GM23338 (cell line): ENCODE data around the gene GYS2. TPM values are rescaled to one million over a fixed set of nuclear protein-coding genes. Genes with fewer than 3 reads are reported as not detected.

ENCODE experiments used
- ATAC-seq: fragments of 200-7000 bp; cut with Tn5 transposase; 3 replicates; pipeline ENCODE4 v1.9.1; 2020
- DNase-seq: peaks from one replicate; pipeline ENCODE4 v3.0.0-alpha.2; 2015; ENCODE audit warnings: low spot score
- H2AFZ ChIP-seq: fragments of 200-600 bp; sonication (generic); 2 replicates; pipeline ENCODE4 v1.8.0; 2016; ENCODE audit warnings: antibody characterized with exemption, mild to moderate bottlenecking, moderate library complexity
- H3F3A ChIP-seq: fragments of 200-600 bp; sonication (generic); replicated peaks from 2 replicates; pipeline ENCODE4 v1.8.0; 2017; ENCODE audit warnings: antibody characterized with exemption, mixed run types, low read depth
- H3K27ac ChIP-seq: fragments of 200-600 bp; sonication (generic); 2 replicates; pipeline ENCODE4 v1.6.1; 2016; ENCODE audit warnings: low read depth
- H3K27me3 ChIP-seq: fragments of 200-600 bp; sonication (generic); 2 replicates; pipeline ENCODE4 v1.8.0; 2016; ENCODE audit warnings: mild to moderate bottlenecking, mixed run types, moderate library complexity; ENCODE audit not compliant: insufficient read depth
- H3K36me3 ChIP-seq: fragments of 200-600 bp; sonication (generic); 2 replicates; pipeline ENCODE4 v1.8.0; 2016; ENCODE audit warnings: mild to moderate bottlenecking; ENCODE audit not compliant: insufficient read depth
- H3K4me1 ChIP-seq: fragments of 200-600 bp; sonication (generic); 2 replicates; pipeline ENCODE4 v1.8.0; 2016; ENCODE audit warnings: mild to moderate bottlenecking, moderate library complexity; ENCODE audit not compliant: insufficient read depth
- H3K4me2 ChIP-seq: fragments of 200-600 bp; sonication (generic); 2 replicates; pipeline ENCODE4 v1.7.1; 2017; ENCODE audit warnings: mixed run types
- H3K4me3 ChIP-seq: fragments of 200-600 bp; sonication (generic); 2 replicates; pipeline ENCODE4 v1.6.1; 2016; ENCODE audit warnings: mixed run types
- H3K79me2 ChIP-seq: fragments of 200-600 bp; sonication (generic); replicated peaks from 2 replicates; pipeline ENCODE4 v1.8.0; 2017; ENCODE audit warnings: mild to moderate bottlenecking; ENCODE audit not compliant: insufficient read depth
- H3K9me2 ChIP-seq: fragments of 200-600 bp; sonication (generic); 2 replicates; pipeline ENCODE4 v1.8.0; 2017; ENCODE audit not compliant: insufficient read depth
- H4K20me1 ChIP-seq: fragments of 200-600 bp; sonication (generic); replicated peaks from 2 replicates; pipeline ENCODE4 v1.8.0; 2017; ENCODE audit warnings: mild to moderate bottlenecking; ENCODE audit not compliant: insufficient read depth
- H3K27ac Mint-ChIP-seq: 2 replicates; pipeline ENCODE4 v1.8.0; 2020; ENCODE audit warnings: inconsistent platforms, mild to moderate bottlenecking, moderate library complexity, mixed read lengths
- H3K27me3 Mint-ChIP-seq: 3 replicates; pipeline ENCODE4 v1.8.0; 2022; ENCODE audit warnings: low read depth, mild to moderate bottlenecking, moderate library complexity, mixed read lengths, inconsistent platforms; ENCODE audit not compliant: insufficient read depth, poor library complexity
- H3K36me3 Mint-ChIP-seq: 3 replicates; pipeline ENCODE4 v1.8.0; 2021; ENCODE audit warnings: low read depth, mild to moderate bottlenecking, inconsistent platforms, moderate library complexity, mixed read lengths
- H3K4me1 Mint-ChIP-seq: 3 replicates; pipeline ENCODE4 v1.8.0; 2020; ENCODE audit warnings: mild to moderate bottlenecking, inconsistent platforms, mixed read lengths
- H3K4me3 Mint-ChIP-seq: 3 replicates; pipeline ENCODE4 v1.8.0; 2021; ENCODE audit warnings: moderate library complexity, mild to moderate bottlenecking, inconsistent platforms, mixed read lengths
- H3K9me3 Mint-ChIP-seq: 3 replicates; pipeline ENCODE4 v1.8.0; 2020; ENCODE audit warnings: moderate library complexity, mild to moderate bottlenecking, inconsistent platforms, mixed read lengths
- EZH2phosphoT487 ChIP-seq: fragments of 200-600 bp; sonication (generic); IDR thresholded peaks from one replicate; pipeline ENCODE4 v1.8.1; 2018; ENCODE audit warnings: antibody characterized with exemption; ENCODE audit not compliant: unreplicated experiment
- JUNB ChIP-seq: IDR thresholded peaks from one replicate; pipeline ENCODE4 v1.6.1; 2016; ENCODE audit warnings: antibody characterized with exemption; ENCODE audit not compliant: unreplicated experiment
- NANOG ChIP-seq: IDR thresholded peaks from 2 replicates; pipeline ENCODE4 v1.6.1; 2016; ENCODE audit warnings: antibody characterized with exemption, borderline replicate concordance
- STAT1 ChIP-seq: IDR thresholded peaks from one replicate; pipeline ENCODE4 v1.6.1; 2016; ENCODE audit warnings: antibody characterized with exemption; ENCODE audit not compliant: unreplicated experiment
- ZNF114 ChIP-seq: fragments of 250-450 bp; sonication (Bioruptor Pico); IDR thresholded peaks from 2 replicates; pipeline ENCODE4 v1.5.0; 2020; ENCODE audit warnings: mild to moderate bottlenecking, moderate library complexity
- ZNF331 ChIP-seq: fragments of 250-450 bp; sonication (Bioruptor Pico); IDR thresholded peaks from 2 replicates; pipeline ENCODE4 v1.5.0; 2020; ENCODE audit warnings: low read depth, mild to moderate bottlenecking, moderate library complexity
- polyA plus RNA-seq: library from polyadenylated mRNA; unstranded; fragments of >200 nt; fragmentation: Nextera tagmentation; extraction: Ambion mirVana; gene quantifications from 2 replicates; pipeline ENCODE4 v1.2.1, GENCODE V29; 2016
- total RNA-seq: library from RNA; depleted of rRNA; stranded (reverse); fragments of >200 nt; shearing (Covaris generic); gene quantifications from 2 replicates; pipeline ENCODE4 v1.2.3, GENCODE V29; 2014
- TF ChIP-seq, protein P1 (sequence below): fragments of 250-450 bp; sonication (Bioruptor Pico); IDR thresholded peaks from 2 replicates; pipeline ENCODE4 v1.5.0; 2020; ENCODE audit warnings: mild to moderate bottlenecking, moderate library complexity
- TF ChIP-seq, protein P2 (sequence below): IDR thresholded peaks from one replicate; pipeline ENCODE4 v1.6.1; 2018; ENCODE audit warnings: antibody characterized with exemption; ENCODE audit not compliant: unreplicated experiment
- TF ChIP-seq, protein P3 (sequence below), 2 experiments: fragments of 200-600 bp in 1 of 2; sonication (generic) in 1 of 2; conservative IDR thresholded peaks; 2 replicates each; pipeline versions ENCODE4 v1.5.1 to v1.6.1; 2016 to 2017; ENCODE audit warnings: antibody characterized with exemption in 2 of 2, low read depth in 2 of 2, mild to moderate bottlenecking in 2 of 2, moderate library complexity in 1 of 2

GYS2 gene
- total and polyA plus RNA-seq, 2 experiments from 2014 or later, result not detected

DNA sequence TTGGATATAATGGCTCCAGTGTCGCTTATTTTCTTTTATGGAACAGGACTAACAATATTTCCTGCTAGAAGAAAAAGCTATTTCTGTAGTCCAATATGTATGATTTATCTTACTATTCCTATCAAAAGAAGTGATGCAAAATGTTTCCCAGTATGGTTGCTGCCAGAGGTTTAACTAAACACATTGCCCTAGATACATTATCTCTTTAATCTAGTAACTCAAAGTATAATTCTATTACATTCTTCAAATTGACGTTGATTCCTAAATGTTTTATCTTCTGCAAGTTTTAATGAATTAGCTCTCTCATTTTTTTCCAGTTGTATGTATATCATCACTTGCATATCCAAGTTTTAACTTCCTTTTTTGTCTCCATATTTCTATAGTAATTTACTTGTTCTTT is 28.2 kb downstream of the GYS2 start:
- no peak overlapping the region for H3K4me2 ChIP-seq
- Mint-ChIP-seq H3K4me1 (peaks cover 3% of the 10 kb centered on the region; the same call in 1 of the 3 replicates), H3K27me3 (no peaks in the 10 kb centered on the region), H3K27ac (no peak overlapping the region), H3K4me3 (no peak overlapping the region), H3K9me3 (no peaks in the 10 kb centered on the region), H3K36me3 (no peaks in the 10 kb centered on the region)
- no peak for TF ChIP-seq ZNF114 (CRISPR knock-in tag)
- TF ChIP-seq, protein P1, sequence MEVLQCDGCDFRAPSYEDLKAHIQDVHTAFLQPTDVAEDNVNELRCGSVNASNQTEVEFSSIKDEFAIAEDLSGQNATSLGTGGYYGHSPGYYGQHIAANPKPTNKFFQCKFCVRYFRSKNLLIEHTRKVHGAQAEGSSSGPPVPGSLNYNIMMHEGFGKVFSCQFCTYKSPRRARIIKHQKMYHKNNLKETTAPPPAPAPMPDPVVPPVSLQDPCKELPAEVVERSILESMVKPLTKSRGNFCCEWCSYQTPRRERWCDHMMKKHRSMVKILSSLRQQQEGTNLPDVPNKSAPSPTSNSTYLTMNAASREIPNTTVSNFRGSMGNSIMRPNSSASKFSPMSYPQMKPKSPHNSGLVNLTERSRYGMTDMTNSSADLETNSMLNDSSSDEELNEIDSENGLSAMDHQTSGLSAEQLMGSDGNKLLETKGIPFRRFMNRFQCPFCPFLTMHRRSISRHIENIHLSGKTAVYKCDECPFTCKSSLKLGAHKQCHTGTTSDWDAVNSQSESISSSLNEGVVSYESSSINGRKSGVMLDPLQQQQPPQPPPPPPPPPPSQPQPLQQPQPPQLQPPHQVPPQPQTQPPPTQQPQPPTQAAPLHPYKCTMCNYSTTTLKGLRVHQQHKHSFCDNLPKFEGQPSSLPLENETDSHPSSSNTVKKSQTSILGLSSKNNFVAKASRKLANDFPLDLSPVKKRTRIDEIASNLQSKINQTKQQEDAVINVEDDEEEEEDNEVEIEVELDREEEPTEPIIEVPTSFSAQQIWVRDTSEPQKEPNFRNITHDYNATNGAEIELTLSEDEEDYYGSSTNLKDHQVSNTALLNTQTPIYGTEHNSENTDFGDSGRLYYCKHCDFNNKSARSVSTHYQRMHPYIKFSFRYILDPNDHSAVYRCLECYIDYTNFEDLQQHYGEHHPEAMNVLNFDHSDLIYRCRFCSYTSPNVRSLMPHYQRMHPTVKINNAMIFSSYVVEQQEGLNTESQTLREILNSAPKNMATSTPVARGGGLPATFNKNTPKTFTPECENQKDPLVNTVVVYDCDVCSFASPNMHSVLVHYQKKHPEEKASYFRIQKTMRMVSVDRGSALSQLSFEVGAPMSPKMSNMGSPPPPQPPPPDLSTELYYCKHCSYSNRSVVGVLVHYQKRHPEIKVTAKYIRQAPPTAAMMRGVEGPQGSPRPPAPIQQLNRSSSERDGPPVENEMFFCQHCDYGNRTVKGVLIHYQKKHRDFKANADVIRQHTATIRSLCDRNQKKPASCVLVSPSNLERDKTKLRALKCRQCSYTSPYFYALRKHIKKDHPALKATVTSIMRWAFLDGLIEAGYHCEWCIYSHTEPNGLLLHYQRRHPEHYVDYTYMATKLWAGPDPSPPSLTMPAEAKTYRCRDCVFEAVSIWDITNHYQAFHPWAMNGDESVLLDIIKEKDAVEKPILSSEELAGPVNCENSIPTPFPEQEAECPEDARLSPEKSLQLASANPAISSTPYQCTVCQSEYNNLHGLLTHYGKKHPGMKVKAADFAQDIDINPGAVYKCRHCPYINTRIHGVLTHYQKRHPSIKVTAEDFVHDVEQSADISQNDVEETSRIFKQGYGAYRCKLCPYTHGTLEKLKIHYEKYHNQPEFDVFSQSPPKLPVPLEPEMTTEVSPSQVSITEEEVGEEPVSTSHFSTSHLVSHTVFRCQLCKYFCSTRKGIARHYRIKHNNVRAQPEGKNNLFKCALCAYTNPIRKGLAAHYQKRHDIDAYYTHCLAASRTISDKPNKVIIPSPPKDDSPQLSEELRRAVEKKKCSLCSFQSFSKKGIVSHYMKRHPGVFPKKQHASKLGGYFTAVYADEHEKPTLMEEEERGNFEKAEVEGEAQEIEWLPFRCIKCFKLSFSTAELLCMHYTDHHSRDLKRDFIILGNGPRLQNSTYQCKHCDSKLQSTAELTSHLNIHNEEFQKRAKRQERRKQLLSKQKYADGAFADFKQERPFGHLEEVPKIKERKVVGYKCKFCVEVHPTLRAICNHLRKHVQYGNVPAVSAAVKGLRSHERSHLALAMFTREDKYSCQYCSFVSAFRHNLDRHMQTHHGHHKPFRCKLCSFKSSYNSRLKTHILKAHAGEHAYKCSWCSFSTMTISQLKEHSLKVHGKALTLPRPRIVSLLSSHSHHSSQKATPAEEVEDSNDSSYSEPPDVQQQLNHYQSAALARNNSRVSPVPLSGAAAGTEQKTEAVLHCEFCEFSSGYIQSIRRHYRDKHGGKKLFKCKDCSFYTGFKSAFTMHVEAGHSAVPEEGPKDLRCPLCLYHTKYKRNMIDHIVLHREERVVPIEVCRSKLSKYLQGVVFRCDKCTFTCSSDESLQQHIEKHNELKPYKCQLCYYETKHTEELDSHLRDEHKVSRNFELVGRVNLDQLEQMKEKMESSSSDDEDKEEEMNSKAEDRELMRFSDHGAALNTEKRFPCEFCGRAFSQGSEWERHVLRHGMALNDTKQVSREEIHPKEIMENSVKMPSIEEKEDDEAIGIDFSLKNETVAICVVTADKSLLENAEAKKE (CRISPR knock-in tag), result no peak
- TF ChIP-seq STAT1, result no peak
- H4K20me1 ChIP-seq, result no peaks in the 10 kb centered on the region
- no peaks in the 10 kb centered on the region for H3K36me3 ChIP-seq
- H3K27me3 ChIP-seq, result no peaks in the 10 kb centered on the region
- H3K9me2 ChIP-seq, result no peaks in the 10 kb centered on the region
- DNase-seq (no peak), ATAC-seq (no peak)
- no peak overlapping the region for H2AFZ ChIP-seq
- no peak overlapping the region for H3K4me3 ChIP-seq
- H3K27ac ChIP-seq, result no peak overlapping the region
- no peaks in the 10 kb centered on the region for H3F3A ChIP-seq
- H3K4me1 ChIP-seq, result no peaks in the 10 kb centered on the region
- no peaks in the 10 kb centered on the region for H3K79me2 ChIP-seq

DNA sequence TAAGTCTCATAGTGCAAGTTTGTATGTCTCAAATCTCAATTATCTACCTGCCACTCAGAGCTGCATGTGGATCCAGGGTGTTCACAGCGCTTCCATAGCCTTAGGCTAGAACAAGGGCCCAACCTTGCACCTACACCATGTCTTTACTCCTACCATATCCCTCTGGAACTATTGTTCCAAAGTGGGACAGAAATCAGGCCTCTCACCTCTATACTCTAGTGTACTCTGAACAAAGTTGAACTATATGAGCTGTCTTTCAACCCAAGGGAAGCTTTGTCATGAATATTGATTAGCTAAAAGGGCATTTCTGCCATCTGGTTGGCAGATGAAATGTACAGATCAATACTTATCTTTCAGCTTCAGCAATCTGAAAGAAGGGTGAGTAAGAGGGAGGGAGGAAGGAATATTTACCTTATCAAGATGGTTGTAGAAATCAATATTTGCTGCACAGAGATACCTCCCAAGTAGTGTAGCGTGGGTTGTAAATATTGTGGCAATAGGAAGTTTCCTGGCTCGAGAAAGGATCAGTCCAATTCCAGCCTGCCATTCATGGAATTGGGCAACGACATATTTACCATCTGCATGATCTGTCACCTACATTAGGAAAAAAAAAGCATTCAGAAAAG is 30.8 kb downstream of the GYS2 start:
- Histone ChIP-seq H3F3A (no peaks in the 10 kb centered on the region), H3K4me3 (no peak overlapping the region), H3K79me2 (no peaks in the 10 kb centered on the region), H3K27ac (no peak overlapping the region), H3K4me2 (no peak overlapping the region), H3K36me3 (no peaks in the 10 kb centered on the region), H4K20me1 (no peaks in the 10 kb centered on the region), H3K27me3 (no peaks in the 10 kb centered on the region), H2AFZ (no peak overlapping the region), H3K9me2 (no peaks in the 10 kb centered on the region), H3K4me1 (no peaks in the 10 kb centered on the region)
- H3K4me3 Mint-ChIP-seq, result no peak overlapping the region
- no peak for ATAC-seq
- no peaks in the 10 kb centered on the region for H3K9me3 Mint-ChIP-seq
- DNase-seq, result no peak
- no peaks in the 10 kb centered on the region for H3K36me3 Mint-ChIP-seq
- no peak overlapping the region for H3K27ac Mint-ChIP-seq
- H3K27me3 Mint-ChIP-seq, result no peaks in the 10 kb centered on the region
- H3K4me1 Mint-ChIP-seq, result peaks cover 3% of the 10 kb centered on the region; the same call in 1 of the 3 replicates
- TF ChIP-seq JUNB (no peak), ZNF114 (CRISPR knock-in tag) (no peak), NANOG (no peak), STAT1 (no peak), EZH2phosphoT487 (no peak), ZNF331 (no peak)
- TF ChIP-seq, protein P2, sequence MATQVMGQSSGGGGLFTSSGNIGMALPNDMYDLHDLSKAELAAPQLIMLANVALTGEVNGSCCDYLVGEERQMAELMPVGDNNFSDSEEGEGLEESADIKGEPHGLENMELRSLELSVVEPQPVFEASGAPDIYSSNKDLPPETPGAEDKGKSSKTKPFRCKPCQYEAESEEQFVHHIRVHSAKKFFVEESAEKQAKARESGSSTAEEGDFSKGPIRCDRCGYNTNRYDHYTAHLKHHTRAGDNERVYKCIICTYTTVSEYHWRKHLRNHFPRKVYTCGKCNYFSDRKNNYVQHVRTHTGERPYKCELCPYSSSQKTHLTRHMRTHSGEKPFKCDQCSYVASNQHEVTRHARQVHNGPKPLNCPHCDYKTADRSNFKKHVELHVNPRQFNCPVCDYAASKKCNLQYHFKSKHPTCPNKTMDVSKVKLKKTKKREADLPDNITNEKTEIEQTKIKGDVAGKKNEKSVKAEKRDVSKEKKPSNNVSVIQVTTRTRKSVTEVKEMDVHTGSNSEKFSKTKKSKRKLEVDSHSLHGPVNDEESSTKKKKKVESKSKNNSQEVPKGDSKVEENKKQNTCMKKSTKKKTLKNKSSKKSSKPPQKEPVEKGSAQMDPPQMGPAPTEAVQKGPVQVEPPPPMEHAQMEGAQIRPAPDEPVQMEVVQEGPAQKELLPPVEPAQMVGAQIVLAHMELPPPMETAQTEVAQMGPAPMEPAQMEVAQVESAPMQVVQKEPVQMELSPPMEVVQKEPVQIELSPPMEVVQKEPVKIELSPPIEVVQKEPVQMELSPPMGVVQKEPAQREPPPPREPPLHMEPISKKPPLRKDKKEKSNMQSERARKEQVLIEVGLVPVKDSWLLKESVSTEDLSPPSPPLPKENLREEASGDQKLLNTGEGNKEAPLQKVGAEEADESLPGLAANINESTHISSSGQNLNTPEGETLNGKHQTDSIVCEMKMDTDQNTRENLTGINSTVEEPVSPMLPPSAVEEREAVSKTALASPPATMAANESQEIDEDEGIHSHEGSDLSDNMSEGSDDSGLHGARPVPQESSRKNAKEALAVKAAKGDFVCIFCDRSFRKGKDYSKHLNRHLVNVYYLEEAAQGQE, result no peak
- TF ChIP-seq, protein P3, sequence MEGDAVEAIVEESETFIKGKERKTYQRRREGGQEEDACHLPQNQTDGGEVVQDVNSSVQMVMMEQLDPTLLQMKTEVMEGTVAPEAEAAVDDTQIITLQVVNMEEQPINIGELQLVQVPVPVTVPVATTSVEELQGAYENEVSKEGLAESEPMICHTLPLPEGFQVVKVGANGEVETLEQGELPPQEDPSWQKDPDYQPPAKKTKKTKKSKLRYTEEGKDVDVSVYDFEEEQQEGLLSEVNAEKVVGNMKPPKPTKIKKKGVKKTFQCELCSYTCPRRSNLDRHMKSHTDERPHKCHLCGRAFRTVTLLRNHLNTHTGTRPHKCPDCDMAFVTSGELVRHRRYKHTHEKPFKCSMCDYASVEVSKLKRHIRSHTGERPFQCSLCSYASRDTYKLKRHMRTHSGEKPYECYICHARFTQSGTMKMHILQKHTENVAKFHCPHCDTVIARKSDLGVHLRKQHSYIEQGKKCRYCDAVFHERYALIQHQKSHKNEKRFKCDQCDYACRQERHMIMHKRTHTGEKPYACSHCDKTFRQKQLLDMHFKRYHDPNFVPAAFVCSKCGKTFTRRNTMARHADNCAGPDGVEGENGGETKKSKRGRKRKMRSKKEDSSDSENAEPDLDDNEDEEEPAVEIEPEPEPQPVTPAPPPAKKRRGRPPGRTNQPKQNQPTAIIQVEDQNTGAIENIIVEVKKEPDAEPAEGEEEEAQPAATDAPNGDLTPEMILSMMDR (conservative IDR thresholded peaks at IDR 0.05; ENCODE audit: low read depth in 2 of 2), result no peak
